Liver (tissue), 3 donors: ENCODE measurements around the gene CHMP3.

ENCODE experiments used
- JUND ChIP-seq, 2 donors: IDR thresholded peaks; 2 replicates each; pipeline ENCODE4 v1.6.1; 2016; ENCODE audit warnings: antibody characterized with exemption in 2 of 2
- NR2F2 ChIP-seq: IDR thresholded peaks from 2 replicates; pipeline ENCODE4 v1.6.1; 2016; ENCODE audit warnings: antibody characterized with exemption
- RAD21 ChIP-seq, 2 donors: IDR thresholded peaks; 2 replicates each; pipeline ENCODE4 v1.6.1; 2016; ENCODE audit warnings: antibody characterized with exemption in 2 of 2, mild to moderate bottlenecking in 2 of 2
- TAF1 ChIP-seq: conservative IDR thresholded peaks from 2 replicates; pipeline ENCODE4 v1.6.1; 2016; ENCODE audit warnings: antibody characterized with exemption, mild to moderate bottlenecking
- TF ChIP-seq, protein P1 (sequence below): fragments of 150-350 bp; IDR thresholded peaks from 2 replicates; pipeline ENCODE4 v1.5.1; 2017; ENCODE audit warnings: improper control_type of control experiment, low read depth, low read length; ENCODE audit not compliant: missing input control
- TF ChIP-seq, protein P2 (sequence below): IDR thresholded peaks from 2 replicates; pipeline ENCODE4 v1.6.1; 2016; ENCODE audit warnings: antibody characterized with exemption
- TF ChIP-seq, protein P3 (sequence below): IDR thresholded peaks from 2 replicates; pipeline ENCODE4 v1.6.1; 2016; ENCODE audit warnings: antibody characterized with exemption, mild to moderate bottlenecking
- donor health status: healthy.
- donor health status: healthy.

- TF ChIP-seq, protein P1, sequence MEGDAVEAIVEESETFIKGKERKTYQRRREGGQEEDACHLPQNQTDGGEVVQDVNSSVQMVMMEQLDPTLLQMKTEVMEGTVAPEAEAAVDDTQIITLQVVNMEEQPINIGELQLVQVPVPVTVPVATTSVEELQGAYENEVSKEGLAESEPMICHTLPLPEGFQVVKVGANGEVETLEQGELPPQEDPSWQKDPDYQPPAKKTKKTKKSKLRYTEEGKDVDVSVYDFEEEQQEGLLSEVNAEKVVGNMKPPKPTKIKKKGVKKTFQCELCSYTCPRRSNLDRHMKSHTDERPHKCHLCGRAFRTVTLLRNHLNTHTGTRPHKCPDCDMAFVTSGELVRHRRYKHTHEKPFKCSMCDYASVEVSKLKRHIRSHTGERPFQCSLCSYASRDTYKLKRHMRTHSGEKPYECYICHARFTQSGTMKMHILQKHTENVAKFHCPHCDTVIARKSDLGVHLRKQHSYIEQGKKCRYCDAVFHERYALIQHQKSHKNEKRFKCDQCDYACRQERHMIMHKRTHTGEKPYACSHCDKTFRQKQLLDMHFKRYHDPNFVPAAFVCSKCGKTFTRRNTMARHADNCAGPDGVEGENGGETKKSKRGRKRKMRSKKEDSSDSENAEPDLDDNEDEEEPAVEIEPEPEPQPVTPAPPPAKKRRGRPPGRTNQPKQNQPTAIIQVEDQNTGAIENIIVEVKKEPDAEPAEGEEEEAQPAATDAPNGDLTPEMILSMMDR = no peak
- TF ChIP-seq TAF1 = no peak
- TF ChIP-seq NR2F2 = no peak
- TF ChIP-seq JUND (IDR thresholded peaks at IDR 0.05) = no peak
- TF ChIP-seq, protein P2, sequence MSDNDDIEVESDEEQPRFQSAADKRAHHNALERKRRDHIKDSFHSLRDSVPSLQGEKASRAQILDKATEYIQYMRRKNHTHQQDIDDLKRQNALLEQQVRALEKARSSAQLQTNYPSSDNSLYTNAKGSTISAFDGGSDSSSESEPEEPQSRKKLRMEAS = no peak
- no peak for TF ChIP-seq RAD21 (IDR thresholded peaks at IDR 0.05)
- TF ChIP-seq, protein P3, sequence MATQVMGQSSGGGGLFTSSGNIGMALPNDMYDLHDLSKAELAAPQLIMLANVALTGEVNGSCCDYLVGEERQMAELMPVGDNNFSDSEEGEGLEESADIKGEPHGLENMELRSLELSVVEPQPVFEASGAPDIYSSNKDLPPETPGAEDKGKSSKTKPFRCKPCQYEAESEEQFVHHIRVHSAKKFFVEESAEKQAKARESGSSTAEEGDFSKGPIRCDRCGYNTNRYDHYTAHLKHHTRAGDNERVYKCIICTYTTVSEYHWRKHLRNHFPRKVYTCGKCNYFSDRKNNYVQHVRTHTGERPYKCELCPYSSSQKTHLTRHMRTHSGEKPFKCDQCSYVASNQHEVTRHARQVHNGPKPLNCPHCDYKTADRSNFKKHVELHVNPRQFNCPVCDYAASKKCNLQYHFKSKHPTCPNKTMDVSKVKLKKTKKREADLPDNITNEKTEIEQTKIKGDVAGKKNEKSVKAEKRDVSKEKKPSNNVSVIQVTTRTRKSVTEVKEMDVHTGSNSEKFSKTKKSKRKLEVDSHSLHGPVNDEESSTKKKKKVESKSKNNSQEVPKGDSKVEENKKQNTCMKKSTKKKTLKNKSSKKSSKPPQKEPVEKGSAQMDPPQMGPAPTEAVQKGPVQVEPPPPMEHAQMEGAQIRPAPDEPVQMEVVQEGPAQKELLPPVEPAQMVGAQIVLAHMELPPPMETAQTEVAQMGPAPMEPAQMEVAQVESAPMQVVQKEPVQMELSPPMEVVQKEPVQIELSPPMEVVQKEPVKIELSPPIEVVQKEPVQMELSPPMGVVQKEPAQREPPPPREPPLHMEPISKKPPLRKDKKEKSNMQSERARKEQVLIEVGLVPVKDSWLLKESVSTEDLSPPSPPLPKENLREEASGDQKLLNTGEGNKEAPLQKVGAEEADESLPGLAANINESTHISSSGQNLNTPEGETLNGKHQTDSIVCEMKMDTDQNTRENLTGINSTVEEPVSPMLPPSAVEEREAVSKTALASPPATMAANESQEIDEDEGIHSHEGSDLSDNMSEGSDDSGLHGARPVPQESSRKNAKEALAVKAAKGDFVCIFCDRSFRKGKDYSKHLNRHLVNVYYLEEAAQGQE = no peak
Observed at GRCh38 chr2:86500325-86501083, 62.7 kb downstream of the CHMP3 start.
